Activated CD4-positive, alpha-beta memory T cell treated with anti-CD3 and anti-CD28 coated beads, Interleukin-2, amount 10 ng/mL, durations not matched to agents 7 days and 5 days (primary cell): ENCODE results near the gene CCDC77. TPM values are rescaled to one million over a fixed set of nuclear protein-coding genes. Genes with fewer than 3 reads are reported as not detected.

ENCODE experiments used
- CTCF ChIA-PET: fragments of 350-600 bp; sonication (Branson Sonifier 250); formaldehyde crosslinking; loops from one replicate; lab custom pipeline; 2021; ENCODE audit warnings: antibody characterized with exemption, inconsistent platforms; lab: Charles Lee
- POLR2A ChIA-PET: fragments of 350-600 bp; sonication (Branson Sonifier 250); formaldehyde crosslinking; loops from one replicate; lab custom pipeline; 2021; ENCODE audit warnings: antibody characterized with exemption; lab: Charles Lee
- DNase-seq: peaks from one replicate; pipeline ENCODE4 v3.0.0-alpha.2; 2020
- H3K27ac Mint-ChIP-seq: one replicate; pipeline ENCODE4 v1.8.0; 2021; ENCODE audit warnings: mild to moderate bottlenecking, mixed read lengths
- H3K27me3 Mint-ChIP-seq: one replicate; pipeline ENCODE4 v1.8.0; 2021; ENCODE audit warnings: mixed read lengths
- H3K36me3 Mint-ChIP-seq: one replicate; pipeline ENCODE4 v1.8.0; 2021; ENCODE audit warnings: low read depth, mixed read lengths
- H3K4me1 Mint-ChIP-seq: one replicate; pipeline ENCODE4 v1.8.0; 2021; ENCODE audit warnings: mixed read lengths
- H3K4me3 Mint-ChIP-seq: one replicate; pipeline ENCODE4 v1.8.0; 2021; ENCODE audit warnings: mild to moderate bottlenecking, mixed read lengths
- H3K9me3 Mint-ChIP-seq: one replicate; pipeline ENCODE4 v1.8.0; 2021; ENCODE audit warnings: mixed read lengths
- total RNA-seq, 2 experiments: library from RNA; stranded (reverse); gene quantifications; one replicate each; pipeline ENCODE4 v1.2.3, GENCODE V29; 2021

Gene CCDC77
- total RNA-seq, 2 experiments from 2014 or later: 11.6 to 13.4 TPM

- peaks cover 26% of the 10 kb centered on the region for H3K27me3 Mint-ChIP-seq
- ChIA-PET POLR2A (no interaction called here), CTCF (no interaction called here)
- no peaks in the 10 kb centered on the region for H3K36me3 Mint-ChIP-seq
- no peak overlapping the region for H3K4me3 Mint-ChIP-seq
- H3K9me3 Mint-ChIP-seq: no peaks in the 10 kb centered on the region
- no peak overlapping the region for H3K27ac Mint-ChIP-seq
- DNase-seq: no peak
- peaks cover 10% of the 10 kb centered on the region for H3K4me1 Mint-ChIP-seq
These were observed 71.8 kb downstream of the CCDC77 start for GRCh38 chr12:473198-473597.

GRCh38 chr12:473863-474577 is 72.6 kb downstream of the CCDC77 start:
- Mint-ChIP-seq H3K4me3 (no peak overlapping the region), H3K36me3 (no peaks in the 10 kb centered on the region), H3K4me1 (peaks cover 7% of the 10 kb centered on the region), H3K27ac (no peak overlapping the region), H3K27me3 (peaks cover 26% of the 10 kb centered on the region), H3K9me3 (no peaks in the 10 kb centered on the region)
- DNase-seq: no peak
- CTCF ChIA-PET: no interaction called here
- POLR2A ChIA-PET: no interaction called here

GRCh38 chr12:475286-475685 is 73.8 kb downstream of the CCDC77 start:
- Mint-ChIP-seq H3K4me1 (peaks cover 7% of the 10 kb centered on the region), H3K9me3 (no peaks in the 10 kb centered on the region), H3K36me3 (no peaks in the 10 kb centered on the region), H3K27me3 (peaks cover 27% of the 10 kb centered on the region), H3K4me3 (no peak overlapping the region), H3K27ac (no peak overlapping the region)
- ChIA-PET POLR2A (no interaction called here), CTCF (no interaction called here)
- DNase-seq: no peak

- Mint-ChIP-seq H3K4me1 (peaks cover 4% of the 10 kb centered on the region), H3K36me3 (no peaks in the 10 kb centered on the region), H3K27me3 (peaks cover 25% of the 10 kb centered on the region), H3K9me3 (no peaks in the 10 kb centered on the region), H3K4me3 (no peak overlapping the region), H3K27ac (no peak overlapping the region)
- POLR2A ChIA-PET: no interaction called here
- CTCF ChIA-PET: interaction anchor here (0.6 kb wide), 1 partner anchor 33 kb away, joined by 5 read pairs; no protein-coding TSS in a partner anchor
- DNase-seq: no peak
These were observed 77.7 kb downstream of the CCDC77 start for GRCh38 chr12:479161-479560.

GRCh38 chr12:480831-481816 is 79.7 kb downstream of the CCDC77 start:
- Mint-ChIP-seq H3K4me1 (peaks cover 2% of the 10 kb centered on the region), H3K27me3 (peaks cover 22% of the 10 kb centered on the region), H3K9me3 (no peaks in the 10 kb centered on the region), H3K36me3 (no peaks in the 10 kb centered on the region), H3K4me3 (no peak overlapping the region), H3K27ac (no peak overlapping the region)
- ChIA-PET CTCF (no interaction called here), POLR2A (interaction anchor here (0.7 to 1.2 kb wide), 2 partner anchors 19 to 22 kb away, joined by 3 read pairs; no protein-coding TSS in a partner anchor)
- no peak for DNase-seq

- H3K36me3 Mint-ChIP-seq: no peaks in the 10 kb centered on the region
- CTCF ChIA-PET: no interaction called here
- peaks cover 4% of the 10 kb centered on the region for H3K4me1 Mint-ChIP-seq
- POLR2A ChIA-PET: interaction anchor here (1.2 kb wide), 1 partner anchor 18 kb away, joined by 3 read pairs; no protein-coding TSS in a partner anchor
- no peak overlapping the region for H3K4me3 Mint-ChIP-seq
- DNase-seq: no peak
- H3K27ac Mint-ChIP-seq: no peak overlapping the region
- H3K27me3 Mint-ChIP-seq: peaks cover 23% of the 10 kb centered on the region
- no peaks in the 10 kb centered on the region for H3K9me3 Mint-ChIP-seq
These were observed 80.6 kb downstream of the CCDC77 start for GRCh38 chr12:482061-482460.

- H3K27me3 Mint-ChIP-seq: peaks cover 22% of the 10 kb centered on the region
- no peaks in the 10 kb centered on the region for H3K36me3 Mint-ChIP-seq
- no peaks in the 10 kb centered on the region for H3K9me3 Mint-ChIP-seq
- H3K4me3 Mint-ChIP-seq: no peak overlapping the region
- POLR2A ChIA-PET: interaction anchor here (1.8 kb wide), 1 partner anchor 15 kb away, joined by 5 read pairs; no protein-coding TSS in a partner anchor
- peaks cover 11% of the 10 kb centered on the region for H3K4me1 Mint-ChIP-seq
- H3K27ac Mint-ChIP-seq: no peak overlapping the region
- DNase-seq: no peak
- CTCF ChIA-PET: interaction anchor here (1.2 kb wide), 1 partner anchor 31 kb away, joined by 3 read pairs; no protein-coding TSS in a partner anchor
These were observed 82.7 kb downstream of the CCDC77 start for GRCh38 chr12:484096-484495.

GRCh38 chr12:490260-490659 is 88.8 kb downstream of the CCDC77 start:
- Mint-ChIP-seq H3K36me3 (no peaks in the 10 kb centered on the region), H3K9me3 (peaks cover 7% of the 10 kb centered on the region), H3K27me3 (peaks cover 20% of the 10 kb centered on the region), H3K4me1 (peaks cover 9% of the 10 kb centered on the region), H3K27ac (no peak overlapping the region), H3K4me3 (no peak overlapping the region)
- DNase-seq: no peak
- ChIA-PET CTCF (interaction anchor here (1.3 kb wide), 1 partner anchor 38 kb away, joined by 5 read pairs; no protein-coding TSS in a partner anchor), POLR2A (no interaction called here)

Other genes starting within 250 kb of the CCDC77 start
- not detected for gene SLC6A12, start 187.5 kb upstream of the CCDC77 start, total RNA-seq
- gene SLC6A13, start 138.8 kb upstream of the CCDC77 start, total RNA-seq: not detected
- 10 to 100 TPM; 91.4 to 94.6 TPM for gene KDM5A, start 12.3 kb upstream of the CCDC77 start, total RNA-seq
- under 1 TPM; 0.68 to 0.88 TPM for gene B4GALNT3, start 58.3 kb downstream of the CCDC77 start, total RNA-seq